ENCODE data around the gene SYT12. TPM values are rescaled to one million over a fixed set of nuclear protein-coding genes. Genes with fewer than 3 reads are reported as not detected.

Gene SYT12
- total and polyA plus RNA-seq, 2 of the 13 experiments (the other 11 are each of a cell fraction or from before 2014, with no cell fraction given) = 0.01 to 0.02 TPM

- TF ChIP-seq ZNF407 (CRISPR knock-in tag; IDR thresholded peaks at IDR 0.05; ENCODE audit: not compliant biosample characterization) (no peak), ARID4A (CRISPR knock-in tag; IDR thresholded peaks at IDR 0.05; ENCODE audit: borderline replicate concordance) (peak; percentile 33; the same call in 1 of the 2 replicates), TFE3 (CRISPR knock-in tag; IDR thresholded peaks at IDR 0.05) (no peak), KMT2B (CRISPR knock-in tag; IDR thresholded peaks at IDR 0.05) (0 out of 2 replicates have a peak, but pooled peaks have one; percentile 26), RARA (CRISPR knock-in tag; IDR thresholded peaks at IDR 0.05) (peak; percentile 92), HDAC2 (CRISPR knock-in tag; IDR thresholded peaks at IDR 0.05) (peak; percentile 79), PHF21A (CRISPR knock-in tag; IDR thresholded peaks at IDR 0.05) (peak; percentile 45; the same call in 1 of the 2 replicates), PRDM10 (CRISPR knock-in tag; IDR thresholded peaks at IDR 0.05; ENCODE audit: low read depth) (no peak), CERS6 (CRISPR knock-in tag; IDR thresholded peaks at IDR 0.05) (no peak), CAMTA2 (CRISPR knock-in tag; IDR thresholded peaks at IDR 0.05; ENCODE audit: borderline replicate concordance) (no peak)
Measured at GRCh38 chr11:67041602-67042001, 18.7 kb downstream of the SYT12 start (continued).

Measured in HepG2 (cell line).